ENCODE results near the gene FCAMR.
A peak's percentile ranks its signal among the peaks of the same experiment; 100 is the strongest.

Gene FCAMR

DNA sequence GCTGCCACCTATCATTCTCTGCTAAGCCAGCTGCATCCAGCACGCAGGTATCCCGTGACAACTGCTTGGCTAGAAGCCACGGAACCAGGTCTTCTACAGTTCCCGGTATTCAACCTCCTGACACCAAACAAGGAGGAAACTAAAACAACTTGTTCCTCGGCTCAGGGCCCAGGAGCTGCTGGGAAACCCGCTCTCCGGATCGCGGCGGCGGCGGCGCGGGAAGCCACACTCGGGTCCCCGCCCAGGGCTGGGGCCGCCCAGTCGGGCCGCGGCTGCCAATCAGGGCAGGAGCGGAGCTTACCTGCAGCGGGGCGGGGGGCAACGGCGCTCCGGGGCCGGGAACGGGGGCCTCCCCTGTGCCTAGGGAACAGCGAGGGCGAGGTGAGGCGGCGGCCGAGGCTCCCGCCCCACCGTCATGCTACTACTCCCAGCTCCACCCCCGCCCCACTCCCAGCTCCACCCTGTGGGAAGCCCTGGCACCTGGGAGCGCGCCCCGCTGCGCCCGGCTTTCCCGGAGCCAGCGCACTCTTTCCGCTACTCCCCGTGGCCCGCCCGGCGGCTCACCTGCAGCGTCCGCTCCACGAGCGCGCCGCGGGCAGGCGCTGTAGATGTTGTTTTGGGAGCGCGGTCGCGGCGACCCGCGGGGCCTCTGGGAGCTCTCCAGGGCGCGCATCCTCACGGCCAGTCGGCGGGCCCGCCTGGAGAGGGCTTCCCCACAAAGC lies 60.9 kb downstream of the FCAMR start:
- peak; percentile 48 for DNase-seq (ENCODE audit: low spot score)

DNA sequence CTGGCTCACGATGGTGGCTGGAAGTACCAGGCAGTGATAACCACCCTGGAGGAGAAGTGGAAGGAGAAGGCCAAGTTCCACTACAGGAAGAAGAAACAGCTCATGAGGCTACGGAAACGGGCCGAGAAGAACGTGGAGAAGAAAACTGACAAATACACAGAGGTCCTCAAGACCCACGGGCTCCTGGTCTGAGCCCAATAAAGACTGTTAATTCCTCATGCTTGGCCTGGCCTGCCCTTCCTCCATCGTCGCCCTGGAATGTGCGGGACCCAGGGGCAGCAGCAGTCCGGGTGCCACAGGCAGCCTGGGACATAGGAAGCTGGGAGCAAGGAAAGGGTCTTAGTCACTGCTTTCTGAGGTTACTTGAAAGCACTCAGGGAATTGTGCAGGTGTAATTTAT lies 62.2 kb downstream of the FCAMR start:
- no peak for DNase-seq (ENCODE audit: low spot score)

Data from GM03348 (cell line).